ENCODE data around the gene TMEM37. TPM values are rescaled to one million over a fixed set of nuclear protein-coding genes. Genes with fewer than 3 reads are reported as not detected.

The TMEM37 gene
- total RNA-seq, 1 experiment from 2014 or later = 9.6 TPM

GRCh38 chr2:119429225-119429981, 2.3 kb upstream of the TMEM37 start:
- CTCF ChIA-PET = interaction anchor here (6.9 kb wide), 1 partner anchor 47 kb away, joined by 57 read pairs; no protein-coding TSS in a partner anchor
- Mint-ChIP-seq H3K9me3 (no peaks in the 10 kb centered on the region), H3K4me1 (peaks cover 63% of the 10 kb centered on the region), H3K4me3 (no peak overlapping the region), H3K27ac (no peak overlapping the region), H3K36me3 (no peaks in the 10 kb centered on the region), H3K27me3 (ENCODE audit: low read depth) (peaks cover 30% of the 10 kb centered on the region)
- ATAC-seq (no peak), DNase-seq (ENCODE audit: low spot score) (no peak)
- POLR2A ChIA-PET = no interaction called here
- no peak for TF ChIP-seq IRF2 (CRISPR knock-in tag; IDR thresholded peaks at IDR 0.05; ENCODE audit: borderline replicate concordance, low read depth)

DNA sequence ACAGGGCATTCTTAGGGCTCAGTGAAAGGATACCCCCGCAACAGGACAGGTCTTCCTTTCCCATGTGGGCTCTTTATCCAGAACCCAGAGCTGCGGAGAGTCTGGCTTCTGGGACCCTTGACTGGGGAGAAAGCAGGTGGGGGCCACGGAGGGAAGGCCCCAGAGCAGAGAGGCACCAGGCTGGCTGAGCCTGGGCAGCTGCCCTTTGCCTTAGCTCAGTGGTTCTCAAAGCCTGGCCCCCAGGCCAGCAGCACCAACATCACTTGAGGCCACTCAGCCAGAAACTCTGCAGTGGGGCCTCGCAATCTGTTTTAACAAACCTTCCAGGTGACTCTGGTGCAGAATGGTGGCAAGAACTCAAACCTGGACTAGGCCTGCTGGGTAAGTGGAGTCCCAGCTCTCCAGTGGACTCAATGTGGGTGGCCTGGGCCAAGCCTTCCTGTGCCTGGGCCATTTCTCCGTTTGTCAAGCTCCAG, 1.6 kb upstream of the TMEM37 start:
- POLR2A ChIA-PET = no interaction called here
- CTCF ChIA-PET = interaction anchor here (1.0 to 6.9 kb wide), 3 partner anchors 23 to 56 kb away, joined by 3 to 57 read pairs (median 4); no protein-coding TSS in a partner anchor
- no peaks in the 10 kb centered on the region for H3K9me3 Mint-ChIP-seq
- peaks cover 68% of the 10 kb centered on the region for H3K4me1 Mint-ChIP-seq
- no peak overlapping the region for H3K27ac Mint-ChIP-seq
- H3K27me3 Mint-ChIP-seq (ENCODE audit: low read depth) = peaks cover 28% of the 10 kb centered on the region
- DNase-seq (ENCODE audit: low spot score) (no peak), ATAC-seq (no peak)
- H3K4me3 Mint-ChIP-seq = peak overlapping the region; percentile 71; the same call in 1 of the 2 replicates
- TF ChIP-seq ZNF263 (CRISPR knock-in tag; IDR thresholded peaks at IDR 0.05; ENCODE audit: low read depth) (no peak), ZNF232 (CRISPR knock-in tag; IDR thresholded peaks at IDR 0.05) (no peak), ARID4B (CRISPR knock-in tag; IDR thresholded peaks at IDR 0.05; ENCODE audit: borderline replicate concordance) (no peak), TP53 (CRISPR knock-in tag; IDR thresholded peaks at IDR 0.05) (no peak)
- TF ChIP-seq, protein P1, sequence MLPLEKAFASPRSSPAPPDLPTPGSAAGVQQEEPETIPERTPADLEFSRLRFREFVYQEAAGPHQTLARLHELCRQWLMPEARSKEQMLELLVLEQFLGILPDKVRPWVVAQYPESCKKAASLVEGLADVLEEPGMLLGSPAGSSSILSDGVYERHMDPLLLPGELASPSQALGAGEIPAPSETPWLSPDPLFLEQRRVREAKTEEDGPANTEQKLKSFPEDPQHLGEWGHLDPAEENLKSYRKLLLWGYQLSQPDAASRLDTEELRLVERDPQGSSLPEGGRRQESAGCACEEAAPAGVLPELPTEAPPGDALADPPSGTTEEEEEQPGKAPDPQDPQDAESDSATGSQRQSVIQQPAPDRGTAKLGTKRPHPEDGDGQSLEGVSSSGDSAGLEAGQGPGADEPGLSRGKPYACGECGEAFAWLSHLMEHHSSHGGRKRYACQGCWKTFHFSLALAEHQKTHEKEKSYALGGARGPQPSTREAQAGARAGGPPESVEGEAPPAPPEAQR (CRISPR knock-in tag; IDR thresholded peaks at IDR 0.05) = no peak
- H3K36me3 Mint-ChIP-seq = no peaks in the 10 kb centered on the region

GRCh38 chr2:119431976-119432850, 559 bp downstream of the TMEM37 start:
- ATAC-seq = peak; percentile 3; the same call in 1 of the 2 replicates
- CTCF ChIA-PET = interaction anchor here (0.6 to 6.9 kb wide), 6 partner anchors 9 to 63 kb away, joined by 3 to 57 read pairs (median 4); no protein-coding TSS in a partner anchor
- no peak for TF ChIP-seq MXD4 (CRISPR knock-in tag; IDR thresholded peaks at IDR 0.05; ENCODE audit: borderline replicate concordance)
- TF ChIP-seq ZNF423 (CRISPR knock-in tag; IDR thresholded peaks at IDR 0.05) = peak; percentile 27; the same call in 1 of the 2 replicates
- TF ChIP-seq TP53 (CRISPR knock-in tag; IDR thresholded peaks at IDR 0.05) = no peak; the same call in 1 of the 2 replicates
- 0 out of 2 replicates have a peak, but pooled peaks have one; percentile 11 for TF ChIP-seq ETV6 (CRISPR knock-in tag; IDR thresholded peaks at IDR 0.05)
- TF ChIP-seq AR (CRISPR knock-in tag; IDR thresholded peaks at IDR 0.05) = no peak
- no peak for TF ChIP-seq IRF2 (CRISPR knock-in tag; IDR thresholded peaks at IDR 0.05; ENCODE audit: borderline replicate concordance, low read depth)
- 0 out of 2 replicates have a peak, but pooled peaks have one; percentile 58 for TF ChIP-seq FOXK1 (CRISPR knock-in tag; IDR thresholded peaks at IDR 0.05)
- no peak for TF ChIP-seq SMAD4 (CRISPR knock-in tag; IDR thresholded peaks at IDR 0.05)
- TF ChIP-seq, protein P2, sequence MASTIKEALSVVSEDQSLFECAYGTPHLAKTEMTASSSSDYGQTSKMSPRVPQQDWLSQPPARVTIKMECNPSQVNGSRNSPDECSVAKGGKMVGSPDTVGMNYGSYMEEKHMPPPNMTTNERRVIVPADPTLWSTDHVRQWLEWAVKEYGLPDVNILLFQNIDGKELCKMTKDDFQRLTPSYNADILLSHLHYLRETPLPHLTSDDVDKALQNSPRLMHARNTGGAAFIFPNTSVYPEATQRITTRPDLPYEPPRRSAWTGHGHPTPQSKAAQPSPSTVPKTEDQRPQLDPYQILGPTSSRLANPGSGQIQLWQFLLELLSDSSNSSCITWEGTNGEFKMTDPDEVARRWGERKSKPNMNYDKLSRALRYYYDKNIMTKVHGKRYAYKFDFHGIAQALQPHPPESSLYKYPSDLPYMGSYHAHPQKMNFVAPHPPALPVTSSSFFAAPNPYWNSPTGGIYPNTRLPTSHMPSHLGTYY (CRISPR knock-in tag; IDR thresholded peaks at IDR 0.05) = no peak
- TF ChIP-seq ZNF317 (CRISPR knock-in tag; IDR thresholded peaks at IDR 0.05; ENCODE audit: borderline replicate concordance, low read depth) = no peak

More at GRCh38 chr2:119431976-119432850, 559 bp downstream of the TMEM37 start:
- H3K4me3 Mint-ChIP-seq = peak overlapping the region; percentile 87
- H3K4me1 Mint-ChIP-seq = peaks cover 62% of the 10 kb centered on the region
- H3K36me3 Mint-ChIP-seq = 0 out of 2 replicates have a peak, but pooled peaks cover under 1% of the 10 kb centered on the region
- POLR2A ChIA-PET = interaction anchor here (1.0 to 1.6 kb wide), 2 partner anchors 13 to 44 kb away, joined by 3 to 4 read pairs; no protein-coding TSS in a partner anchor
- peak overlapping the region; percentile 85 for H3K27ac Mint-ChIP-seq
- no peaks in the 10 kb centered on the region for H3K9me3 Mint-ChIP-seq
- peak; percentile 35 for DNase-seq (ENCODE audit: low spot score)
- H3K27me3 Mint-ChIP-seq (ENCODE audit: low read depth) = peaks cover 25% of the 10 kb centered on the region

Data from WTC11 (cell line).